ENCODE measurements around the gene MTHFD1L.

The MTHFD1L gene

GRCh38 chr6:150899231-150899630, 33.7 kb downstream of the MTHFD1L start:
- no peak for DNase-seq

- no peak for DNase-seq
Measured at GRCh38 chr6:150900049-150900448, 34.5 kb downstream of the MTHFD1L start.

- DNase-seq: no peak
Measured at GRCh38 chr6:150902142-150902776, 36.8 kb downstream of the MTHFD1L start.

- DNase-seq: no peak
Measured at GRCh38 chr6:150905769-150906168, 40.3 kb downstream of the MTHFD1L start.

DNA sequence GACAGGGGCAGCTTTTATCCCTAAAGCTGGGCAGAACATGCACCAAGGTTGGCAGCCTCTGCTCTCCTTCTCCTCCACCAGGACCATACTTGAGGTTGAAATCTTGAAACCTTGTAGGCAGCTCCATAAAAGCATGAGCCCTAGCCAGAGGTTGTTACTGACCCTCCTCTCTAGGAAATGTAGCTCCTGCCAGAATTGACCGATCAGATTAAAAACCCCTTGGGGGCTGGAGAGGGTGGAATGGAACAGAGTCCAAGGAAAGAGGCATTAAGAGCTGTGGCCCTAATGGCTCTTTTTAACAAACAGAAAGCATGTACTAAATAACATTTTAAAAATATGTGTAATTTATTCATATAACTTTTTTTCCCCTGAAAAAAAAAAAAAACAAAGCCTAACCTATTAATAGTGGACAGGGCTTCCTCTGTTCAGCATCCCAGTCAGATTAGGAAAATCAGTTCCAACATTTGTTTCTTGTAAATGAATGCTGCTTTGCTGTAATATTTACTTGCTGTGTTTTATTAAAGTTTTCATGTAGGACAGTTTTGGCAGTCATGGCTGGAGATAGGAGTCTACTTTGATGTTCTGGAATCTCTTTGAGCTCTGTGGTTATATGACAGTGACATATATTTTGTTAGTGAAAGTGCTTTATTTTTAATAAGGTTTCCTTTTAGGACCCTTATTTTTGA, 41.3 kb downstream of the MTHFD1L start:
- DNase-seq: no peak

GRCh38 chr6:150907383-150907782, 41.9 kb downstream of the MTHFD1L start:
- no peak for DNase-seq

DNA sequence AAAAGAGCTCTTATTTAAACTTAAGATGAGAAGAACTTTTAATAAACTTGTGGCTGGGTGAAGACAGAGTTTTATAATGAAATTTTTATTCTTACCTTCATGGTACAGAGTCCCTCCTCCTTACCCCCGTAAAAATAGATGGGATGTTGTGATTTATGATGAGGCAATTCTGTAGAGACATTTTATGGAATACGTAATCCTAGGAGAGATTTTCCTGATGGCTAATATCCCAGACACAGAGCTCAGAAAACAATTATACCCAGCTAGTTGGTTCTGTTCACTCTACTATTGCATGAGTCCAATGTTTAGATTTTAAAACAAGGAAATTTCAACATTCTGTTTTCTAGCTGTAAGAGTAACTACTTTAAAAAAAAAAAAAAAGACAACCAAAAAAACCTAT, 43.4 kb downstream of the MTHFD1L start:
- no peak for DNase-seq

DNA sequence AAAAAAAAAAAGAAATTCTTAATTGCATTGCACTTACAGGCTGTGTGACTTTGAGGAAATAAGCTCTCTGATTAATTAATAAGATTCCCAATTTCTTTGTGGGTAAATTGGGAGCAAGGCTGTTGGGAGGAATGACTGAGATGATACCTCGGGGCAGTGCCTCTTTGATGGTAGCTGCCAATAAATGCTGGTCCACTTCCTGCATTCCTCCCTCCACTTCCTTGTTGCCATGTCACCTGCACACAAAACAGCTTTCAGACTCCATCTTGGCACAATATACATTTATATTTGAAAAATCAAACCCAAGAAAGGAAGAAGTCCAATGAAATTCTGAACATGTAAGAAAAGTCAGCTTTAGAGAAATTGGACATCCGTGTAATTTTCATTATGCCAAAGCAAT, 45.1 kb downstream of the MTHFD1L start:
- no peak for DNase-seq

DNA sequence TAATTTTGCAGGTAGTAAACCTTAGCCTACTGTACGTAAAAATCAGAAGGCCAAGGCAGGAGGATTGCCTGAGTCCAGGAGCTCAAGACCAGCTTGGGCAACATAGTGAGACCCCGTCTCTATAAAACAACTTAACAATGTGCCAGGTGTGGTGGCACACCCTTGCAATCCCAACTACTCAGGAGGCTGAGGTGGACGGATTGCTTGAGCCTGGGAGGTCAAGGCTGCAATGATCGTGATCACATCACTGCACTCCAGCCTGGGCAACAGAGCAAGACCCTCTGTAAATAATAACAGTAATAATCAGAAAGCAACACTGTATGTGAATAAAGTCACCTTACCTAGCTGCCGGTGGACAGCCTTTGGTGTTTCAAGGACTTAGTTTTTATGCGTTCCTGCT, 48.9 kb downstream of the MTHFD1L start:
- no peak for DNase-seq

- DNase-seq: no peak
Measured at GRCh38 chr6:150915131-150915879, 49.8 kb downstream of the MTHFD1L start.

DNA sequence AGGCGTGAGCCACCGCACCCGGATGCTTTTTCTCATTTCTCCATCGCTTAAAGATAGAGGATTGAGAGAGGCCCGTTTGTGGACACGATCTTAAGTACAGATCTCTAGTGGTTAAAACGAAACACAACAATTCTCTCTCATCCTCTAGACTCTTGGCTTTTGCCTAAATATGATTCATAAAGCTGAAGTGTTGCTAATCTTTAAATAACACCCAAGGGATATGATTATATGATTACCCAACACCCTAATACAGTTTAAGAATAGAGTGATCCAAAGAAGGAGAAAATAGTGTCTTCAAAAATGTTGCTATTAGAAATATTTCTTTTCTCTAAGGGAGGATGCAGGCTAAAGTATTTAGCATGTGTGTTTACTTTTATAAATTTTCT, 50.4 kb downstream of the MTHFD1L start:
- no peak for DNase-seq

- DNase-seq: no peak
Measured at GRCh38 chr6:150919938-150920337, 54.4 kb downstream of the MTHFD1L start.

GRCh38 chr6:150922137-150922536, 56.6 kb downstream of the MTHFD1L start:
- no peak for DNase-seq

DNA sequence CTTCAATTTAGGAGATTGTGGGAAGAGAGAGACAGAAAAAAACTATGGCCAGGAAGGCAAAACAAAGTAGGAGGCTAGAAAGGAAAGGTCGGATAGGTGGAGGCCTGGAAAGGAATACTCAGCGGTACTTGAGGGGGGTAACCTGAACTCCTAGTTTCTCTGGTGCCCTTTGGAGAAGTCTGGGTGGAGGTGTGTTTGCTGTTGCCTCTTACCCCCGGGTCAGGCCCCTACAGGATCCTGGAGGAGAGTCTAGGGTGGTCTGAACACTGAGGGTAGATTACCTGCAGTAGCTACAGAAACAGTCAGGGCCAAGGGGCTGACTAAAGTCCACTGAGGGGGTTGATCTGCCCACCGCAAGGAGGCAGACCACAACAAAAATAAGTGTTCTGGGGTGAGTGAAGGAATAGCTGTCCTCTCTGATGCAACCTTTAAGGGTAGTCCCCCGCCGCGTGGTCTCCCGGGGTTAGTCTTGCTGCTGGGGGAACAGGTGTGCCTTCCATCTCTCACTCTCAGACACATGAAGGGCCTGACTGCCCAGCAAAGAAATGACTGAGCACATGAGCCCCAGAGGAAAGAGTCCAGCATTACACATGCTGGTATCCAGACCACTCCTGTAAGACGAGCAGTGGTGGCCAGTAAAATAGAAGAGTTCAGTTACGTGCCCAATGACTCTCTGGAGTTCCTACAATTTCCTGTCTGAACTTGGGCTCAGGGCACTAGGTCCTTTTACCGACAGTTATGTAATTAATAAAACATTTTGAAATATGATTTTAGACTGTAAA, 59.5 kb downstream of the MTHFD1L start:
- DNase-seq: no peak

DNA sequence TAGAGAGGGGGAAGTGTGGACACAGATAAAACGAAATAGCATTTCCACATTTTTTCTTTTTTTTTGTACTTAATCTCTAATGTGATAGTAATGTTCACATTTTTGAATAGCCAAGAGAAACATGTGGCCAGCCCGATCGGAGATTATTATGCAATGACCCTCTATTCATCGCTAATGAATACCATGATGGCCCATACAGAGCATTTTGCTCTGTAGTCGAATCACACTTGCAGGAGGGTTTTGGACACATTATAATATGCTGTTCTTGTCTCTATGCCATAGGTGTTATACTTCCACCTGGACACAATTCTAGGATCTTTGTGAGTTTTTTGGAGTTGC, 60.1 kb downstream of the MTHFD1L start:
- DNase-seq: no peak

DNA sequence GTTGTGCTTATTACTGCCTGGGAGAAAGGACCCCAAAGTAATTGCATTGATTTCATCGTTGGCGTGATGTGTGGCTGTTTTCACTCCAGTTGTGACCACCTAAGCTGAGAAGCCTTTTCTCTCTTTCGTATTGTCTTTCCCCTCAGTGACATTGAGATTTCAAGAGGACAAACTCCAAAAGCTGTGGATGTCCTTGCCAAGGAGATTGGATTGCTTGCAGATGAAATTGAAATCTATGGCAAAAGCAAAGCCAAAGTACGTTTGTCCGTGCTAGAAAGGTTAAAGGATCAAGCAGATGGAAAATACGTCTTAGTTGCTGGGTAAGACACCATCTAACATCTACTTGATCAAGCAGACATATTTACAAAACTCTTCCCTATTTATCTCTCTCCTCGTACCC, 60.5 kb downstream of the MTHFD1L start:
- DNase-seq: no peak

DNA sequence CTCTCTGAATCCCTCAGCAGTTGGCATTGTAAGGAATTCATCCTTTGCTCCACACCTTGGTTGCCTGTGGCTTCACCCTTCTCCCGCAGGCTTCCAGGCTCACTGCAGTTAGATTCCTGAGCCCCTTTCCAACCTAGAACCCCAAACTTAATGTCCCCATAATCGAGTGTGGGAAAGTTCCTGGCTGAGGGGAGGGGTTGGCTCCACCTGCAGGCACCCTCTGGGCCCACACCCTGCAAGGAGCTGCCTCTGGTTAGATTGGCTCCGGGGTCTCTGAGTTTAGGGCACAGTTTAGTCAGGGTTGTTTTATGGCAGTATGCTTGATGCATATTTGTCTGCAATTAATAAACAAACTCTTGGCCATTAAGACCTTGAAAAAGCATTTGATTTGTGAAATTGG, 63.4 kb downstream of the MTHFD1L start:
- no peak for DNase-seq

DNA sequence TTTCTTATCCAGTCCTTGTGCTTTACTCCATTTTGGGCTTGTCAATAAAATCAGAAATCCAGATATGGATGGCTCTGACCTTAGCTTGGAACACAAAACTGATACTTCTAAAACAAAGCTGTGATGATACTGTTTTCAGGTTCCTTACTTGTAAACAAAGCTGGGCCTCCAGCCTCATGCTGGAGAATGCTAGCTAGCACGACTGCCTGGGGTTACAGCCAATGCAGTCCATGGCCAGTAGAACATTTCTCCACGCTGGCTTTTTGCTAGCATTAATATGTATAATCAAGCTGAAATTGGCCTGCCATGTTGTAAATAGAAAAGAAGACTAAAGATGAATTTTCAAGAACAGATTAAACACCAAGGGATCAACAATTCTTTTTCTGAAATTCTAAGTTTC, 63.9 kb downstream of the MTHFD1L start:
- no peak for DNase-seq

DNA sequence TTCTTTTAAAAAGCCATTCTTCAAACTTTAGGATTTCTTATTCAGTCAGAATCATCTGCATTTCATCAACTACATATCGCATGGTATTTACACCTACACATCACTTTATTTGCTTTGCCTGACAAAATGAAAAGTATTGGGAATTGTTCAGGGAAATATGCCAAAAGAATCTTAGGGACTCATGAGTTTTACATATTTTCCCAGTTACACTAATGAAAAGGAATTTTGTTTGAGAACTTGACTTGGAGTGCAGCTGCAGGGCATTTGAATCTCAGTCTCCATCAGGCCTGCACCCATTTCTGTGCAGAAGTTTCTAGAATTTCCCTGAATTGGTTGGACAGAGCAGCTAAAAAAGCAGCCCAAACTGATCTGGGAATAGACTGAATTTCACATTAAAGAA, 65.3 kb downstream of the MTHFD1L start:
- no peak for DNase-seq

- DNase-seq: no peak
Measured at GRCh38 chr6:150931405-150931804, 65.9 kb downstream of the MTHFD1L start.

- DNase-seq: no peak
Measured at GRCh38 chr6:150932996-150933395, 67.5 kb downstream of the MTHFD1L start.

DNA sequence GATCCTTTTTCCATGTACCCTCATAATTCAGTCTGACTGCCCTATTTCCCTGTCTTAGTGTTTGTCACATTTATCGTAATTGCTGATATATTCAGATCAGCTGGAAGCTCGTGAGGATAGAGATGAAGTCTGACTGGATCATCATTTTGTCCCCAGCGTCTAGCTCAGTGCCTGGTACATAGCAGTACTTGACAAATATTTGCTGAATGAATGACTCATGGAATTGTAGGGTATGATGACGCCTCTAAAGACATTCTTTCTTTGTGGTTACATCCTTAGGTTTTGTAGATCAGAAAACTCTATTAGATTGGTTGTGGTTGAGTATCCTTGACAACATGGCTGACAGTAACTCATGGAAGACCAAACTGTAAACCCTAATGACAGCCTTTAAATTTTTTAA, 68.9 kb downstream of the MTHFD1L start:
- DNase-seq: no peak

GRCh38 chr6:150936021-150936555, 70.6 kb downstream of the MTHFD1L start:
- DNase-seq: no peak

Data from NCI-H1105 treated with DMSO at 0.1 percent for 48 hours (cell line).